ACC112 (cell line): ENCODE measurements around the gene CFAP74.

Source experiments
- H2AFZ ChIP-seq: fragments of 200-600 bp; sonication (generic); one replicate; pipeline ENCODE4 v1.6.0; 2017; ENCODE audit warnings: antibody characterized with exemption, low read length; ENCODE audit not compliant: unreplicated experiment
- H3K27ac ChIP-seq: fragments of 200-600 bp; sonication (generic); 2 replicates; pipeline ENCODE4 v1.5.1; 2014; ENCODE audit warnings: low read depth, mild to moderate bottlenecking, antibody characterized with exemption, low read length, moderate library complexity
- H3K27me3 ChIP-seq: fragments of 200-600 bp; sonication (generic); 2 replicates; pipeline ENCODE4 v1.6.1; 2014; ENCODE audit warnings: mild to moderate bottlenecking, antibody characterized with exemption, low read length, moderate library complexity, mixed read lengths; ENCODE audit not compliant: insufficient read depth
- H3K36me3 ChIP-seq: fragments of 200-600 bp; sonication (generic); 2 replicates; pipeline ENCODE4 v1.6.1; 2016; ENCODE audit warnings: mild to moderate bottlenecking, antibody characterized with exemption, low read length, moderate library complexity, mixed read lengths; ENCODE audit not compliant: insufficient read depth
- H3K4me1 ChIP-seq: fragments of 200-600 bp; sonication (generic); one replicate; pipeline ENCODE4 v1.6.1; 2016; ENCODE audit warnings: low read length, mixed read lengths; ENCODE audit not compliant: insufficient read depth, unreplicated experiment, control insufficient read depth
- H3K4me3 ChIP-seq: fragments of 200-600 bp; sonication (generic); 2 replicates; pipeline ENCODE4 v1.5.1; 2014; ENCODE audit warnings: mild to moderate bottlenecking, low read depth, low read length
- H3K79me2 ChIP-seq: fragments of 200-600 bp; sonication (generic); one replicate; pipeline ENCODE4 v1.6.0; 2016; ENCODE audit warnings: low read length; ENCODE audit not compliant: control insufficient read depth, unreplicated experiment, insufficient read depth

CFAP74 gene

GRCh38 chr1:1975535-1975934 is 28.1 kb downstream of the CFAP74 start:
- Histone ChIP-seq H3K27me3 (peaks cover 8% of the 10 kb centered on the region; the same call in 1 of the 2 replicates), H3K27ac (no peak overlapping the region), H3K79me2 (no peaks in the 10 kb centered on the region), H3K4me1 (no peaks in the 10 kb centered on the region), H3K36me3 (no peaks in the 10 kb centered on the region), H2AFZ (no peak overlapping the region), H3K4me3 (no peak overlapping the region)

- Histone ChIP-seq H3K27me3 (peaks cover 8% of the 10 kb centered on the region; the same call in 1 of the 2 replicates), H2AFZ (no peak overlapping the region), H3K4me3 (no peak overlapping the region), H3K4me1 (no peaks in the 10 kb centered on the region), H3K27ac (no peak overlapping the region), H3K79me2 (no peaks in the 10 kb centered on the region), H3K36me3 (no peaks in the 10 kb centered on the region)
Measured at GRCh38 chr1:1974834-1975233, 28.8 kb downstream of the CFAP74 start.

- no peaks in the 10 kb centered on the region for H3K79me2 ChIP-seq
- H3K4me1 ChIP-seq: no peaks in the 10 kb centered on the region
- H3K27me3 ChIP-seq: peaks cover 8% of the 10 kb centered on the region; the same call in 1 of the 2 replicates
- H3K27ac ChIP-seq: no peak overlapping the region
- no peak overlapping the region for H2AFZ ChIP-seq
- no peaks in the 10 kb centered on the region for H3K36me3 ChIP-seq
- H3K4me3 ChIP-seq: no peak overlapping the region
Measured at GRCh38 chr1:1973716-1974642, 29.6 kb downstream of the CFAP74 start.

- H3K4me1 ChIP-seq: no peaks in the 10 kb centered on the region
- no peaks in the 10 kb centered on the region for H3K36me3 ChIP-seq
- H3K27me3 ChIP-seq: peaks cover 8% of the 10 kb centered on the region; the same call in 1 of the 2 replicates
- H2AFZ ChIP-seq: no peak overlapping the region
- H3K79me2 ChIP-seq: no peaks in the 10 kb centered on the region
- H3K4me3 ChIP-seq: no peak overlapping the region
- no peak overlapping the region for H3K27ac ChIP-seq
Measured at GRCh38 chr1:1972976-1973715, 30.4 kb downstream of the CFAP74 start.

GRCh38 chr1:1971688-1972087 is 31.9 kb downstream of the CFAP74 start:
- H3K27me3 ChIP-seq: peaks cover 14% of the 10 kb centered on the region; the same call in 1 of the 2 replicates
- H3K79me2 ChIP-seq: no peaks in the 10 kb centered on the region
- no peaks in the 10 kb centered on the region for H3K36me3 ChIP-seq
- H3K4me1 ChIP-seq: no peaks in the 10 kb centered on the region
- H3K4me3 ChIP-seq: no peak overlapping the region
- no peak overlapping the region for H3K27ac ChIP-seq
- H2AFZ ChIP-seq: no peak overlapping the region

GRCh38 chr1:1971017-1971416 is 32.6 kb downstream of the CFAP74 start:
- no peak overlapping the region for H3K27ac ChIP-seq
- H3K36me3 ChIP-seq: no peaks in the 10 kb centered on the region
- H3K27me3 ChIP-seq: peaks cover 18% of the 10 kb centered on the region; the same call in 1 of the 2 replicates
- H3K79me2 ChIP-seq: no peaks in the 10 kb centered on the region
- H3K4me1 ChIP-seq: no peaks in the 10 kb centered on the region
- no peak overlapping the region for H3K4me3 ChIP-seq
- H2AFZ ChIP-seq: no peak overlapping the region

GRCh38 chr1:1969953-1970716 is 33.5 kb downstream of the CFAP74 start:
- no peaks in the 10 kb centered on the region for H3K79me2 ChIP-seq

GRCh38 chr1:1969505-1969900 is 34.1 kb downstream of the CFAP74 start:
- Histone ChIP-seq H3K27me3 (peaks cover 25% of the 10 kb centered on the region), H3K27ac (no peak overlapping the region), H3K4me1 (no peaks in the 10 kb centered on the region), H3K36me3 (no peaks in the 10 kb centered on the region), H3K79me2 (no peaks in the 10 kb centered on the region), H3K4me3 (no peak overlapping the region), H2AFZ (no peak overlapping the region)

More at GRCh38 chr1:1969953-1970716, 33.5 kb downstream of the CFAP74 start:
- Histone ChIP-seq H3K27me3 (peaks cover 27% of the 10 kb centered on the region), H3K36me3 (no peaks in the 10 kb centered on the region), H2AFZ (no peak overlapping the region), H3K4me1 (no peaks in the 10 kb centered on the region), H3K27ac (no peak overlapping the region), H3K4me3 (no peak overlapping the region)

- no peak overlapping the region for H2AFZ ChIP-seq
- no peaks in the 10 kb centered on the region for H3K36me3 ChIP-seq
- no peak overlapping the region for H3K27ac ChIP-seq
- peaks cover 27% of the 10 kb centered on the region for H3K27me3 ChIP-seq
- H3K4me3 ChIP-seq: no peak overlapping the region
- no peaks in the 10 kb centered on the region for H3K4me1 ChIP-seq
- no peaks in the 10 kb centered on the region for H3K79me2 ChIP-seq
Measured at GRCh38 chr1:1968767-1969504, 34.6 kb downstream of the CFAP74 start.

- no peak overlapping the region for H3K4me3 ChIP-seq
- peaks cover 33% of the 10 kb centered on the region for H3K27me3 ChIP-seq
- no peak overlapping the region for H2AFZ ChIP-seq
- no peak overlapping the region for H3K27ac ChIP-seq
- no peaks in the 10 kb centered on the region for H3K79me2 ChIP-seq
- H3K36me3 ChIP-seq: no peaks in the 10 kb centered on the region
- no peaks in the 10 kb centered on the region for H3K4me1 ChIP-seq
Measured at GRCh38 chr1:1967879-1968278, 35.7 kb downstream of the CFAP74 start.
